ENCODE measurements around the gene GPRC5C.

GPRC5C gene

DNA sequence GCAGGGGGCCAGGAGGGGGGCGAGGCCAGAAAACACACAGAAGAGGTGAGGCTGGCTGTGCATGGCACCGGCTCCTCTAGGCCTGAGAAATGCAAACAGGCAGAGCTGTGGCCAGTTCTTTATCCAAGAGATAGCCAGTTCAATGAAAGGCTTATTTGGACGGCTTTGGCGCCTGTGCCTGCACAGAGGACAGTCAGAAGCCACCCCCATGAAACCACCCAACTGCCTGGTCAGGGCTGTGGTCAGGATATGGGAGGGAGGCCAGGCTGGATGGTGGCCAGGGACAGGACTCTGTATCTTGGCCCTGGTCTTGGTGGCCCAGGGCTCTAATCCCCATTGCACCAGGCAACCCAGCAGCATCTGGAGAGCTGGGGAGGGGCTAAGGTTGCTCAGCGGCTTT lies 24.5 kb upstream of the GPRC5C start:
- DNase-seq, result no peak

DNA sequence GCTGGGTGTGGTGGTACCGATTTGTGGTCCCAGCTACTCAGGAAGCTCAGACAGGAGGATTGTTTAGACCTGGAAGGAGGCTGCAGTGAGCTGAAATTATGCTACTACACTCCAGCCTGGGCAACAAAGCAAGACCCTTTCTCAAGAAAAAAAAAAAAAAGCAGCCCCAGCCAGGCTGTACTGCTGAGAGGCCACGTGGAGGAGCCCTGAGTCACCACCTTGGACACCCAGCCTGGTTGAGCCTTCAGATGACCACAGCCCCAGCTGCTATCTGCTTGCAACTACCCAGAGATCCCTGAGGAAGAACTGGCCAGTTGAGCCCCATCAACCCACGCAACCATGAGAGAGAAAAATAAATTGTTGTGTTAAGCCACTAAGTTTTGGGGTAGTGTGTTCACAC lies 23.6 kb upstream of the GPRC5C start:
- no peak for DNase-seq

DNA sequence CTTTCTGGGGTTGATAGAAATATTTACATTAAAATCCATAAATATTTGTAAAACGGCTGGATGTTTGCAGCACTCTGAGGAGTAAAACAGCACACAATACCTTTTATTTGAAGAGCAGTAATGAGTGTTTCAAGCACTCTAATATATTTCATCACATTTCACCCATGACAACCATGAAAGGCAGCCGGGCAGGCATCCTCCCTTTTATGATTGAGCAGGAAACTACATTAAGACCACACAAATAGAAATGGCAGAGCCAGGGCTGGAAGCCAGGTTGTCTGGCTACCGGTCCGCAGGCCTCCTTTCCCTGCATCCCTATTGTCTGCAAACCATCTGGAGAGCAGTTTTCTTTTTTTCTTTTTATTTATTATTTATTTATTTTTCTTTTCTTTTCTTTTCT lies 23.1 kb upstream of the GPRC5C start:
- DNase-seq, result no peak

- no peak for DNase-seq
These were observed 21.9 kb upstream of the GPRC5C start for GRCh38 chr17:74410001-74410443.

- no peak for DNase-seq
These were observed 19.3 kb upstream of the GPRC5C start for GRCh38 chr17:74412581-74412980.

DNA sequence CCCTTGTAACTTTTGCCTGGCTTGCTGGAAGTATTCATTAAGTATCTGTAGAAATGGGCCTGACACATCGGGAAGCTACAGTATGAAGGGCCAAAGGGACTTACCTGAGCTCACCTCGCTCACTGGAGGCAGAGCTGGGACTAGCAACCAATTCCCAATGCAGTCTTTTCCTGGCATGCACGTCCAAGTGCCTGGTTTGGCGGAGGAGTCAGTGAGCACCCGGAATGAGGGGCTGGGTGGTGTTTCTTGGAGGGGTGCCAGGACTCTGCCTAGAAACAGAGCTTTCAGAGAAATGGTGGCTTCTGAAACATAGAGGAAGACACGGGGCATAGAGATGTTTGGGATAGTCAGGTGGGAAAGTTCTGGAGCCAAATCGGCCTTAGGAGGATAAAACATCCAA lies 18.4 kb upstream of the GPRC5C start:
- DNase-seq, result no peak

GRCh38 chr17:74414510-74414909 lies 17.4 kb upstream of the GPRC5C start:
- no peak for DNase-seq

DNA sequence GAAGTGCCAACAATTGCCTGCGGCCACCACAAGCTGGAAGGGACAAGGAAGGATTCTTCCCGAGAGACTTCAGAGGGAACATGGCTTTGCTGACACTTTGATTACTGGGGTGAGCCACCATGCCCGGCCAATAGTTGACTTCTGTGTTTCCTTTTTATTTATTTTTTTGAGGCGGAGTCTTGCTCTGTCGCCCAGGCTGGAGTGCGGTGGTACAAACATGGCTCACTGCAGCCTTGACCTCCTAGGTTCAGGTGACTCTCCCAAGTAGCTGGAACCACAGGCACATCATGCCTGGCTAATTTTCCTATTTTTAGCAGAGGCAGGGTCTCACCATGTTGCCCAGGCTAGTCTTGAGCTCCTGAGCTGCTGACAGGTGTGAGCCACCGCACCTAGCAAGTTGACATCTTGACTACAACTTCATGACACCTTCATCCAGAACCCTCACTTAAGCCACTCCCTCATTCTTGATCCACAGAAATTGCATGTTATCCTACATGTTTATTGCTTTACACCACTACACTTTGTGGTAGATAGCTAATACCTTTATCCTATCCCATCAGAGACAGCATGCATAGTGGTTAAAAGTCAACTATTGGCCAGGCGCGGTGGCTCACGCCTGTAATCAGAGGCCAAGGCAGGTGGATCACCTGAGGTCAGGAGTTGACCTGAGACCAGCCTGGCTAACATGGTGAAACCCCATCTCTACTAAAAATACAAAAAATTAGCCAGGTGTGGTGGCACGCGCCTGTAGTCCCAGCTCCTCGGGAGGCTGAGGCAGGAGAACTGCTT lies 16.1 kb upstream of the GPRC5C start:
- DNase-seq, result no peak

- DNase-seq, result no peak
These were observed 14.5 kb upstream of the GPRC5C start for GRCh38 chr17:74417178-74418045.

GRCh38 chr17:74419928-74420411 lies 11.9 kb upstream of the GPRC5C start:
- DNase-seq, result no peak

GRCh38 chr17:74424117-74424516 lies 7.8 kb upstream of the GPRC5C start:
- DNase-seq, result no peak

GRCh38 chr17:74424657-74425056 lies 7.2 kb upstream of the GPRC5C start:
- DNase-seq, result no peak

DNA sequence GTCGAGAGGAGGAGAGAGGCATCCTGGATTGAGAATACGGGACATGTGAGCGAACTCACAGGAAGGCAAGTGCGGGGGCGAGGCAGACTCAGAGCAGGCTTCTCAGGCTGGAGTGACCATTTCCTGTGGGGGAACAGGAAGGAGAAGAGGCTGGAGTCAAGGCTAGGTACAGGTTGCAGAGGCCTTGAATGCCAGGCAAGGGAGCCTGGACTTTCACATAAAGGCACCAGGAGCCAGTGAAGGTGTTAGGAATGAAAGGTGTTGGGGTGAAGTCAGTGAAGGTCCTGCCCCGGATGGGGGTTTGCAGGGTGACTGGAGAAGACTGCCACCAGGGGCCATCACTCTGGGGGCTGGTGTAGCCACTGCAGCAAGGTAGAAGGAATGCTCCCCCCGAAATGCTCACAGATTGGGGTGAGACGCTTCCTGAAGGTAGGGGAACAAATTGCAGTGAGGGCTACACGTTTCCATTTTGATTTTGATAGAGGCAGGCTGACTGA lies 5.3 kb upstream of the GPRC5C start:
- no peak for DNase-seq

DNA sequence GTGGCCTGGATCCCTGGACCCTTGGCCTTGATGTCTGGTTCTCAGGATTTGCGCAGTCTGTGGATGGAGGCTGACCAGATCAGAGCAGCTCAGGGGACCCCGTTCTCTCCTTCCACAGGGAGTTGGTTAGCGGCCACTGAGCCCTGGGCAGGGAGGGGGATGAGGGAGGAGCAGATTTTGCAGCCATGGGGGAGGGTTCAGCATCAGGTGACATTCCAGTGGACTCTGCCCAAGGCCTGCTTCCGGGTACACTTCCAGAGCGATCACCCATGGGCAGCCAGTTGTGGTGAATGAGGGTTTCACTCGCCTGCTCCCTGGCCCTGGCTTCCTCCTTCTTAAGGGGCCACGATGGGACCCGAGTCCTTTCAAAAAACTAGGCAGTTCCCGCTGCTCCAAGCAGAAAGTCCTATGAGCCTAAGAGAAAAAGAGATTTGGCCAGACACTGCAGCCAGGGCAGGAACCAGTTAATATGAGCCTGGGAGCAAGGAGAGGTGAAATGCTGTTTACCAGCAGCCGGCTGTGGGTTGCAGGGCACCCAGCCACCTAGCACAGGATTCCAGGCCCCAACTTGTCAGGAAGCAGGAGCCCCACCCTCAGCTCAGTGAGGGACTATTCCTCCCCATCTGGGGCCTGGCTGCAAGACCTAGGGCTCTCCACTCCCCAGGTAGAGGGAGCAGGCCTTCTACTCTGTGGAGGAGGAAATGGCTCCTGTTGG lies 4.7 kb upstream of the GPRC5C start:
- no peak for DNase-seq

DNA sequence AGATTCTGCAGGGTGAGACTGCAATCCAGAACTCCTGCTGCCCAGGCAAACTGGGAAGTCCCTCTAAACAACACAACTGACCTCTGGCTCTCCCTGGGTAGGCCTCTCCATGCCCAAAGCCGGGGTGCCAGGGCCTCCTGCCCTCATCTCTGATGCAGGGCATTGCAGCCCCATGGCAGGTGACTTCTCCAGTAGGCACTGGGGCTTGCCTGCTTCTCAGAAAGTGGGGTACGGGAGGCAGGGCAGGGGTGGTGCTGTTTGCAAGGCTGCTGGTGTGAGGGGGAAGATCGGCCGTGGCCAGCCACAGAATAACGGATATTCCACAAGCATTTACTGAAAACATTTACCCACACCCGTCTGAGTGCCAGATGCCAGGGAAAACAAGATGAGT lies 4.1 kb upstream of the GPRC5C start:
- DNase-seq, result no peak

- no peak for DNase-seq
These were observed 2.1 kb upstream of the GPRC5C start for GRCh38 chr17:74429604-74430384.

DNA sequence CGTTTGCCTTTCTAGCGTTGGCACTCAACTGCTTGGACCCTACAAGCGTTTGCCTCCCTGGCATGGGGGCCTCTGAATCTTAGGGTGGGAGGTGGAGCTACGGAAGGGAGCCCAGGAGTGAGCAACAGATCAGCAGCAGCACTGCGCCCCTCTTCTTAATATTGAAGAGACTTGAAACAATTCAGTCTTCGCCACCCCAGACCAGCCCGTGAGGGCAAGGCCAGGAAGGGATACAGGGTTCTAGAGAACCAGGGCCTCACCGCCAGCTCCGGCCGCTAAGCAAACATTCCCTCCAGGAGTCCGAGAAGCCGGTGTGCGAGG lies 1.5 kb upstream of the GPRC5C start:
- DNase-seq, result no peak

DNA sequence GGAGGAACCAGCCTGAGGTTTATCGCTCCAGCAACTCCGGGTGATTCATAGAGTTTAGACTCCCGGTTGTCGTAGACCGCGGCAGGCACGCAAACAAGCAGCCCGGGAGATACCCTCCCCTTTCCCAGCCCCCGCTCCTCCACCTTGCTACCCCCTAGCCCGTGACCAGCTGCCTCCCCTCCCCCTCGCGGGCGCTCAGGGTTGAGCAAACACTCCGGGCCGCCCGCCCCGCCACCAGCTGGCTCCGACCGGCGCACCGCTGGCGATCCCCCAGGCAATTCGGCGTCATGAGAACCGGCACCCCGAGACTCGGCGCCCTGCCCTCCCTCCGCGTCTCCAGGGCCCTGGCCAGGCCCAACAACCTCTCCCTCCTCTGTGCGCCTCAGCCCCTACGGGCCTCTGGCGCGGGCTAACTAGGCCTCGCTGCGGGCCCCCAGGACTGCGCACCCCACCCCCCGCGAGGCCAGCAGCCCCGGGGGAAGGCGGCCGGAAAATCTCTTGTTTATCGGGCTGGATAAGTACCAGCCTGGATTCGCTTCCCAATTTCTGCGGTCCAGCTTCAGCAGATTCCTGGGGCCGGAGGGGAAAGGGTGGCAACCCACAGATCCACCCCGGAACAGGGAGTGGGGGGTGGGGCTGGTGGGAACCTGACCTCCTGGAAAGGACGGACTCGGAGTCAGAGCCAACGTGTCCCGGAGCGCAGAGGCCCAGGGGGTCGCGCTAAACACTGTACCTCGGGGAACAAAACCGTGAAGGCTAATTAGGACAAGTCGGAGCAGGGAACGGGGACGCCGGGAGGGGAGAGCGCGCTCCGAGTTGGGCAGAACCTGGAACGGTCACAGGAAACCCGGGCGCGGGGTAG lies 951 bp upstream of the GPRC5C start:
- DNase-seq, result no peak

DNA sequence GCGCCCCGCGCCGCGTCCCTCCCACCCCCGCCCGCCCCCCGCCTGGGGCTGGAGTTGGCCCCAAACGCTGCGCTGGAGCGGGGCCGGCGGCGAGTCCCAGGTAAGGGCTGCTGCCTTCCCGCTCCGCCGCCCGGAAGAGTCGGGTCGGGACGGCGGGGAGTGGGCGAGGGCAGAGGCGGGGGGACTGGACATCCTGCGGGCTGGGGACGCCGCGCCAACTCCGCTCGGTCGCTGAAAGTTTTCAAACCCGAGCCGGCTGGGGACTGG lies 469 bp downstream of the GPRC5C start:
- DNase-seq, result no peak

DNA sequence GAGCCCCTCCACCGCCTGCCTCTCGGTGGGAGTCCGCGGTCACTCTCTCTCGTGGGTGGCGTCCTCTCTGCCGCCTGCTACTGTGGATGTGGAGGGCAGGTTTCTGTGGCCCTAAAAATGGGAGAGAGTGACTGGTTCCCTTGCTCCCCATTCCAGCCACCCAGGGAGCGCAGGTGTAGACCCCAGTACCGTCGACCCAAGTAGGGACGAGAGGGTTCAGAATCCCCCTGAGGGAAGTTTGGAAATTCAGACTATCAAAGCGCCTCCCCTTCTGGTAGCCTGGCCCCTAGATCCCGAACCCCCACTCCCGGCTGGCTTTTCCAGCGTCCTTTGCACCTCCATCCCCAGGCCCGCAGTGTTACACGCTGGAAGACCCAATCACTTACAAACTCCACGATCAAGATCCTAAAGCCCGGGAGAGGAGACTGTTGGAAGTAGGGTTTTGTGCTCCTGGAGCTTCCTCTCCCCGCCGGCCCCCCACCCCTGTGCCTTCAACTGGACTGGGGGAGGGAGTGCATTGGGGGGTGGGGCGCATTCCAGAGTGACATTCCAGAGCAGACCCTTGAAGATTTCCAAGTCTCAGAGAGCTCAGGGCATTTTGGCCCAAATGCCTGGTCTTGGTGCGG lies 991 bp downstream of the GPRC5C start:
- DNase-seq, result no peak

GRCh38 chr17:74433421-74434121 lies 1.7 kb downstream of the GPRC5C start:
- no peak for DNase-seq
